Mesendoderm (in vitro differentiated cells): ENCODE results near the gene BEND3.

Source experiments
- DNase-seq: peaks from one replicate; pipeline ENCODE4 v3.0.0; 2013
- H2AK5ac ChIP-seq: 2 replicates; pipeline ENCODE4 v1.6.1; 2013; ENCODE audit warnings: low read length, inconsistent platforms
- H2BK120ac ChIP-seq: 2 replicates; pipeline ENCODE4 v1.6.1; 2013; ENCODE audit warnings: low read depth, mild to moderate bottlenecking, low read length, moderate library complexity, mixed read lengths
- H2BK15ac ChIP-seq: replicated peaks from 2 replicates; pipeline ENCODE4 v1.6.1; 2013; ENCODE audit warnings: low read depth, mild to moderate bottlenecking, moderate library complexity
- H2BK5ac ChIP-seq: 2 replicates; pipeline ENCODE4 v1.6.1; 2013; ENCODE audit warnings: low read length, inconsistent platforms
- H3K18ac ChIP-seq: 2 replicates; pipeline ENCODE4 v1.6.1; 2013; ENCODE audit warnings: mild to moderate bottlenecking, low read length, mixed read lengths
- H3K23ac ChIP-seq: one replicate; pipeline ENCODE4 v1.6.1; 2013; ENCODE audit warnings: low read length
- H3K27ac ChIP-seq: 2 replicates; pipeline ENCODE4 v1.5.1; 2013; ENCODE audit warnings: low read depth, mild to moderate bottlenecking, inconsistent platforms, low read length, moderate library complexity
- H3K27me3 ChIP-seq: 2 replicates; pipeline ENCODE4 v1.6.1; 2013; ENCODE audit warnings: low read length, control low read depth, mild to moderate bottlenecking, inconsistent platforms; ENCODE audit not compliant: insufficient read depth, poor library complexity
- H3K36me3 ChIP-seq: 2 replicates; pipeline ENCODE4 v1.6.1; 2013; ENCODE audit warnings: low read length, inconsistent platforms; ENCODE audit not compliant: control insufficient read depth, insufficient read depth
- H3K4ac ChIP-seq: one replicate; pipeline ENCODE4 v1.6.1; 2013; ENCODE audit warnings: low read depth, mild to moderate bottlenecking, low read length, moderate library complexity
- H3K4me1 ChIP-seq: 2 replicates; pipeline ENCODE4 v1.6.1; 2013; ENCODE audit warnings: low read depth, low read length, inconsistent platforms; ENCODE audit not compliant: control insufficient read depth
- H3K4me2 ChIP-seq: 2 replicates; pipeline ENCODE4 v1.6.1; 2013; ENCODE audit warnings: low read length
- H3K4me3 ChIP-seq: 2 replicates; pipeline ENCODE4 v1.5.1; 2013; ENCODE audit warnings: mild to moderate bottlenecking, low read length
- H3K56ac ChIP-seq: one replicate; pipeline ENCODE4 v1.6.1; 2013; ENCODE audit warnings: low read length
- H3K79me1 ChIP-seq: 2 replicates; pipeline ENCODE4 v1.6.1; 2013; ENCODE audit warnings: low read length, inconsistent platforms
- H3K79me2 ChIP-seq: 2 replicates; pipeline ENCODE4 v1.6.1; 2013; ENCODE audit warnings: mild to moderate bottlenecking, low read length; ENCODE audit not compliant: control insufficient read depth, insufficient read depth
- H3K9ac ChIP-seq: 2 replicates; pipeline ENCODE4 v1.6.1; 2013; ENCODE audit warnings: low read length, inconsistent platforms
- H4K5ac ChIP-seq: one replicate; pipeline ENCODE4 v1.6.1; 2013; ENCODE audit warnings: low read length
- H4K8ac ChIP-seq: one replicate; pipeline ENCODE4 v1.6.1; 2013; ENCODE audit warnings: low read depth, mild to moderate bottlenecking, control low read depth, low read length, moderate library complexity
- WGBS: extraction: QIAGEN DNeasy Blood & Tissue Kit; methylation state at CpG from one replicate; pipeline ENCODE4 v1.1.7; 2013; ENCODE audit warnings: low lambda C conversion rate, missing lambda C conversion rate; ENCODE audit not compliant: insufficient coverage; ENCODE audit errors: extremely low coverage; 5-methylcytosine and 5-hydroxymethylcytosine counted together

Gene BEND3

GRCh38 chr6:107080036-107080435 is 35.3 kb downstream of the BEND3 start:
- no peaks in the 10 kb centered on the region for H3K79me2 ChIP-seq
- no peak overlapping the region for H4K5ac ChIP-seq
- H2BK120ac ChIP-seq: no peak overlapping the region
- H3K4me1 ChIP-seq: no peaks in the 10 kb centered on the region
- H3K4me3 ChIP-seq: no peak overlapping the region
- H3K56ac ChIP-seq: no peak overlapping the region
- H3K4ac ChIP-seq: no peak overlapping the region
- peak; percentile 73 for DNase-seq
- H4K8ac ChIP-seq: no peak overlapping the region
- no peak overlapping the region for H2BK15ac ChIP-seq
- H3K4me2 ChIP-seq: no peak overlapping the region
- H3K36me3 ChIP-seq: peaks cover 2% of the 10 kb centered on the region
- peaks cover 3% of the 10 kb centered on the region for H3K79me1 ChIP-seq
- no peak overlapping the region for H3K9ac ChIP-seq
- H3K27me3 ChIP-seq: no peaks in the 10 kb centered on the region
- no peak overlapping the region for H3K27ac ChIP-seq
- no peak overlapping the region for H2BK5ac ChIP-seq
- H3K18ac ChIP-seq: no peak overlapping the region
- H3K23ac ChIP-seq: no peak overlapping the region
- no CpG with 5 or more reads among the region's 5 CpGs for WGBS
- H2AK5ac ChIP-seq: no peak overlapping the region

- no peak overlapping the region for H3K9ac ChIP-seq
- no peak overlapping the region for H2BK15ac ChIP-seq
- H3K4me3 ChIP-seq: no peak overlapping the region
- H3K27ac ChIP-seq: no peak overlapping the region
- peaks cover under 1% of the 10 kb centered on the region for H3K36me3 ChIP-seq
- DNase-seq: peak; percentile 82
- H3K56ac ChIP-seq: peak overlapping the region; percentile 67
- H2BK5ac ChIP-seq: no peak overlapping the region
- no peak overlapping the region for H3K4ac ChIP-seq
- no CpG with 5 or more reads among the region's 4 CpGs for WGBS
- H3K79me2 ChIP-seq: no peaks in the 10 kb centered on the region
- H2AK5ac ChIP-seq: no peak overlapping the region
- H3K4me2 ChIP-seq: no peak overlapping the region
- H4K8ac ChIP-seq: no peak overlapping the region
- H3K18ac ChIP-seq: no peak overlapping the region
- no peaks in the 10 kb centered on the region for H3K4me1 ChIP-seq
- H2BK120ac ChIP-seq: no peak overlapping the region
- no peaks in the 10 kb centered on the region for H3K27me3 ChIP-seq
- no peak overlapping the region for H3K23ac ChIP-seq
- H4K5ac ChIP-seq: no peak overlapping the region
- H3K79me1 ChIP-seq: peaks cover 3% of the 10 kb centered on the region
Observed at GRCh38 chr6:107079429-107079828, 35.9 kb downstream of the BEND3 start.

- Histone ChIP-seq H2AK5ac (no peak overlapping the region), H3K36me3 (no peaks in the 10 kb centered on the region)
Observed at GRCh38 chr6:107077710-107078109, 37.6 kb downstream of the BEND3 start.

GRCh38 chr6:107075951-107076381 is 39.3 kb downstream of the BEND3 start:
- no peak overlapping the region for H2AK5ac ChIP-seq
- H3K4me2 ChIP-seq: no peak overlapping the region
- no peak overlapping the region for H3K56ac ChIP-seq
- H2BK120ac ChIP-seq: no peak overlapping the region
- no peaks in the 10 kb centered on the region for H3K79me2 ChIP-seq
- no peak overlapping the region for H3K23ac ChIP-seq
- H2BK15ac ChIP-seq: no peak overlapping the region
- no peak overlapping the region for H3K9ac ChIP-seq
- no peak overlapping the region for H4K5ac ChIP-seq
- H3K4me1 ChIP-seq: no peaks in the 10 kb centered on the region
- H3K18ac ChIP-seq: no peak overlapping the region
- H3K4me3 ChIP-seq: no peak overlapping the region
- H3K79me1 ChIP-seq: peaks cover 3% of the 10 kb centered on the region
- WGBS: no CpG with 5 or more reads among the region's 6 CpGs
- no peak for DNase-seq
- no peak overlapping the region for H3K27ac ChIP-seq
- H3K4ac ChIP-seq: no peak overlapping the region
- H3K36me3 ChIP-seq: no peaks in the 10 kb centered on the region
- no peaks in the 10 kb centered on the region for H3K27me3 ChIP-seq
- H4K8ac ChIP-seq: no peak overlapping the region
- H2BK5ac ChIP-seq: no peak overlapping the region

More at GRCh38 chr6:107077710-107078109, 37.6 kb downstream of the BEND3 start:
- H2BK15ac ChIP-seq: no peak overlapping the region
- no peak for DNase-seq
- H3K4me2 ChIP-seq: no peak overlapping the region
- no peak overlapping the region for H4K5ac ChIP-seq
- H3K79me1 ChIP-seq: peaks cover 3% of the 10 kb centered on the region
- H3K27ac ChIP-seq: no peak overlapping the region
- H4K8ac ChIP-seq: no peak overlapping the region
- no peaks in the 10 kb centered on the region for H3K4me1 ChIP-seq
- no peak overlapping the region for H3K4me3 ChIP-seq
- H3K9ac ChIP-seq: no peak overlapping the region
- no peak overlapping the region for H3K23ac ChIP-seq
- WGBS: no CpG with 5 or more reads among the region's 7 CpGs
- no peak overlapping the region for H3K56ac ChIP-seq
- H3K4ac ChIP-seq: no peak overlapping the region
- no peak overlapping the region for H3K18ac ChIP-seq
- no peaks in the 10 kb centered on the region for H3K79me2 ChIP-seq
- no peaks in the 10 kb centered on the region for H3K27me3 ChIP-seq
- H2BK120ac ChIP-seq: no peak overlapping the region
- no peak overlapping the region for H2BK5ac ChIP-seq

- H2BK5ac ChIP-seq: no peak overlapping the region
- no peaks in the 10 kb centered on the region for H3K27me3 ChIP-seq
- no peak overlapping the region for H3K27ac ChIP-seq
- H3K4me3 ChIP-seq: no peak overlapping the region
- H3K23ac ChIP-seq: no peak overlapping the region
- H3K79me2 ChIP-seq: no peaks in the 10 kb centered on the region
- no peak overlapping the region for H3K56ac ChIP-seq
- peaks cover under 1% of the 10 kb centered on the region for H3K4me1 ChIP-seq
- no peak overlapping the region for H3K4me2 ChIP-seq
- no peak overlapping the region for H3K9ac ChIP-seq
- no peak overlapping the region for H2AK5ac ChIP-seq
- no CpG with 5 or more reads among the region's 12 CpGs for WGBS
- peaks cover 3% of the 10 kb centered on the region for H3K79me1 ChIP-seq
- H4K8ac ChIP-seq: no peak overlapping the region
- no peak overlapping the region for H3K18ac ChIP-seq
- H2BK120ac ChIP-seq: no peak overlapping the region
- H4K5ac ChIP-seq: no peak overlapping the region
- H3K36me3 ChIP-seq: peaks cover 5% of the 10 kb centered on the region
- H3K4ac ChIP-seq: no peak overlapping the region
- no peak for DNase-seq
- no peak overlapping the region for H2BK15ac ChIP-seq
Observed at GRCh38 chr6:107070686-107071085, 44.6 kb downstream of the BEND3 start.
